AML-193 (cell line): Measurements from ENCODE around the gene CFAP157.

Experiments used
- DNase-seq, 2 experiments: peaks; one replicate each; lab custom pipeline; 2025; lab: John Stamatoyannopoulos, UW

The CFAP157 gene

DNA sequence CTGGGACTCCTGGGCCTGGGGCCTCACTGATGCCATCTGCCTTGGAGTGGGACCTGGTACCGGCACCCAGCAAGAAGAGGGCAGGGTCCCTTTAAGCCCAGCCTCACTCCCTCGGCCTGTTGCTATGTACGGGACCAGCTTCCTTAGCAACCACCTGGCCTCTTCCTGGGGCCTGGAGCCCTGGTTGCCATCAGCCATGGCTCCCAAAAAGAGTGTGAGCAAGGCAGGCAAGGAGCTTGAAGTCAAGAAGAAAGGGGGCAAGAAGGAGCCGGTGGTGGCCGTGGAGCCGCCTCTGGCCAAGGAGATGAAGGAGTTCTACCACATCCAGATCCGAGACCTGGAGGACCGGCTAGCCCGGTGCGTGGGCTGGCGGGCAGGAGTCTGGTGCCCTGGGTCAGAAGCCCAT lies at the start of gene CFAP157:
CFAP157 (plus strand) TSS at position 153 of the 406 bp plus-strand sequence; CDS start at position 197, 44 bp downstream.
- no peak for DNase-seq

DNA sequence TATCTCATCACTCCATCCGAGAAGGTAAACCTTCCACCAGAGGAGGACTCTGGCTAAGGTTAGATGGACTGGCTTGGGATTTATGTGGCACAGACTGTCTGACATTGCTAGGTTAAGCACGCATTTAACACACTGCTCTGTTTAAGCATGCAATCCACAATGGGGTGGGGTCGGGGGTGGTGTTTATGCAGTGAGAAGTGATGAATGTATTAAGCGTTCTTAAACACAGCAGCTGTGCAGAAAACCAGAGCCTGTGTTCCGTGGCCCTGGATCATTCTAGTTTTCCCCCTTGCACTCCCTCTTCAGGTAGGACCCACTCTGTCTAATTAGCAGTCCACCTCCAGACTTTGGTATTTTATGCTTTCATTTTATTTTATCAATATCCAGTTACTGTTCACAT lies 48.4 kb upstream of the CFAP157 start:
- DNase-seq, result no peak

DNA sequence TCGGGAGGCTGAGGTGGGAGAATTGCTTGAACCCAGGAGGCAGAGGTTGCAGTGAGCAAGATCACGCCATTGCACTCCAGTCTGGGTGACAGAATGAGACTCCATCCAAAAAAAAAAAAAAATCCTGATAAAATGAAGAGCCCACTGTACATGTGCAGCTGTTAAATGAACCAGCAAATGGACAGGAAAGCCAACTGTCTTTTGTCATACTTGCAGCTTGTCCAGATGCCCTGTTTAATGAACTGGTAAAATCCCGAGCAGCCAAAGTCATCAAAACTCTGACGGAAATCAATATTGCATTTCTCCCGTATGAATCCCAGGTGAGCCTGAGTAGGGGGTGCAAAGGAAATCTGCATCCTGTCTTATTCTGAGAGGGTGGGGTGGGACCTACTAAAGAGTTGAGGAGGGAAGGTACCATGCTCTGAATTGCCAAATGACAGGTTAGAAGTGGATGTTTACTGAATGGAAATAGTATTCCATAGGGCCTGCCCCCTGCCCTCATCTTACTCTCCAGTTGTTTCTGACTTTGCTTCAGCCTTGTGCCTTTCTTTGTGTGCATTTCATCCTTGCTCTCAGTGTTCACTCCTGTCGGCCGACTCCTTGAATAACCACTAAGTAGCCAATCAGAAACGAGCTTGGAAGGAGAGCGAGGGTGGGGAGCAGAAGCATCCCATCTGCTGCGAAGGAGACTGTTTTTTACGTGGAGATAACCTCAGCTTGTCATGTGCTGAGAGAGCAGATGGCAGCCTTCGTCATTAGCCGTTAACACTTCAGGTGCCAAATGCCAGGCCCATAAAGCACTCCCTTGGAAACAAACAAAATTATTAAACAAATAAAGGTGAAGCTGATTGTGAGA lies 45.7 kb upstream of the CFAP157 start:
- no peak for DNase-seq

DNA sequence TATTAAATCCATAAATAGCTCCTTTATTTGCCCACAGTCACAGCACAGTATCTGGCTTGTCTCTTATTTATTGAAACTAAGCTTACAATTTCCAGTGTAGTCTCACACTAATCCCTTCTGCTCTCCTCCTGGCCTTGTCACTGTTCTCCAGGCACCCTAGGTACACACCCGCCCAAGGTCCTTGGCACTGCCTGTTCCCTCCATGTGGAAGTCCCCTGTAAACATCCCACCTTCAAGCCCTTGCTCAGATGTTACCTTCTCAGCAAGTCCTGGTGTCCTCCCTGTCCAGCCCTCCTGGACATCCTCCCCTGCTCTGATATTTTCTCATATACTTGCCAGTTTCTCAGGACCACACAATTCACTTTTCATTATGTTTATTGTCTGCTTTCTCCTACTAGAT lies 44.2 kb upstream of the CFAP157 start:
- no peak for DNase-seq

DNA sequence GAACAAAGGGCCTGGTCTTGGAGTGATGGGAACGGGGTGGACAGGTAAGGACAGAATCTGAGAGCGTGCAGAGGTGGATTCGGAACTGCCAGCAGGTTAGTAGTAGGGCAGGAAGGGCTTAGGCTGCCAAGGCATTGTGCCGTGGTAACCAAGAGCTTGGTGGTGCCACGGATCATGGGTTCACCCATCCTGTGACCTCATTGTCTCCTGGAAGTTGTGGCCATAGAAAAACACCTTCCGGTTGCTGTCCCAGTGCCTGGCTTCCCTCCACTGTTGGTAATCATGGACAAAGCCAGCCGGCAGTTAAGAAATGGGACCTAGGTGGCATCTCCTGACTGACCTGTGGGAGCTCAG lies 42.5 kb upstream of the CFAP157 start:
- DNase-seq, result no peak

DNA sequence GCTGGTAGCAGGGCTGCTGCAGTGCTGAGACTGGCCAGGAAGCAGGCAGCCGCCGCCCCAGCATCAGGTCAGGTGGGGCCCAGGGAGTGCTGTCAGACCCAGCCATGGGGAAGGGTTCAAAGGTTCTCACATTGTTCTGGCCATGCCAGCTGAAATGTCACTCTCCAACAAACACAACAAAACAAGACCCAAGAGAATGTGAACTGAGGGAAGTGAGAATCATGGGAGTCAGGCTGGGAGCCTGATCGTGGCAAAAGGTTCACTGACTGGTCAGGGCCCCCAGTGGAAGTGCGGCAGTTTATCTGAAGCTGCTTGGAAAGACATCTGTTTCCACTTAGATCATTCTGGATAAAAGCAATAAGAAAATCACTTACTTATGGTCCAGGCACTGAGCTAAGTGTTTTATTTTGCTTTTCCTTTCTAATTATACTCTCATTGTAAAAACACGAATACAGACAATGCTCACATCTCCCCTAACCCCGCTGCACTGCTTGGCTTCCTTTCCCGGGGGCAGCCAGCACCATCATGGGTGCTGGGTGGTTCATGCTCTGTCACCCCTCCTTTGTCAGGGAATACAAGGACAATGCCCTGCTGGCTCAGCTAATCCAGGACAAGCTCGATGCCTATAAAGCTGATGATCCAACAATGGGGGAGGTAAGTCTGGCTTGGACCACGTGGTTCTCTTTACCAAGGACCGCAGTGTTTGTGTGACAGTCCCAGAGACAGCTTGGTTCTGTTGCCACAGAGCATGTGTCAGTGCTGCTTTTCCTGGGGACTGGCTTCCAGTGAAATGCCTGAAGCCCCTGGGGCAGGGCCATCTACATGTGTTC lies 41.9 kb upstream of the CFAP157 start:
- no peak for DNase-seq

DNA sequence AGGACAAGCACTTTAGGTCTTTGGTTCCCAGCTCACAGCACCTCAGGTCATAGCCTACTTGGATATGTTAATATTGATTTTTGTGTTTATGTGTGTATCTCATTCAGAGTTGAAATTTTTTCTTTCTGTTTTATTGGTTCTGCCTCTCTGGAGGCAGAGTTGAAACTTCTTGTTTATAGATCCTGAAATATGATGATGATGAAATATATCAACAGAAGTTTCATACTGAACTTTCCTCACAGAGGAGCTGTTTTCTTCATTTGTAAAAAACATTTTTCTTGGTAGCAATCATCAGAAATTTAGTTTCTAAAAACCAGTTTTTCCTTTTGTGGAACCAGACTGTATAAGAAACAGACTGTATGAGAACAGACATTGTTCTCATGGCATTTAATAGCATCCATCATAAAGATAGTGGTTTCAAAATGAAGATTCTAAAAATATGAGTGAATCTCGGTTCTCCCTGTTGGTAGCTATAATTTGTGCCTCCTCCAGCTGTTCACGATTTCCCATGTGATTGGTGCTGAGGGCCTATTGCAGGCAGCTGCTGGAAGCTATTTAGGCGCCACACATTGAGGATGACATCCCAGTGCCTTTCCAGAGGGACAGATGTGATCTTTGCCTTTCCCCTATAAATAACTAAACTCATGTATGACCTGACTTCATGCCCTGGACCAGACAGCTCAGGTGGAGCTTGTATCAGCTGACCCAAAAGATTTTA lies 39.5 kb upstream of the CFAP157 start:
- DNase-seq, result no peak

DNA sequence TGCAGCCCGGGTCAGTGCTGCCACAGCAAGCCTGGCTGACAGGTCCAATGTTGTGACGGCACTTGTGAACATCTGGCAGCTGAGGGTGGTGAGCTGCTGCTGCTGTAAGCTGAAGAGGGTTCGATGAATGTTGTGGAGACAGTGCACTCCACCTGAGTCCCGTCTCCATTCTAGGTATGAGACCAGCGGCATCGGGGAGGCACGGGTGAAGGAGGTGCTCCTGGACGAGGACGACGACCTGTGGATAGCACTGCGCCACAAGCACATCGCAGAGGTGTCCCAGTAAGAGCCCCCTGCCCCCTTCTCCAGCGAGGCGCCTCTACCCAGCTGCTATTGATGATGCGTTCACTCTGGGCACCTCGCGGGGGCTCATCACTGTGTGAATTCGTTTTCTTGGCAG lies 38.9 kb upstream of the CFAP157 start:
- no peak for DNase-seq

DNA sequence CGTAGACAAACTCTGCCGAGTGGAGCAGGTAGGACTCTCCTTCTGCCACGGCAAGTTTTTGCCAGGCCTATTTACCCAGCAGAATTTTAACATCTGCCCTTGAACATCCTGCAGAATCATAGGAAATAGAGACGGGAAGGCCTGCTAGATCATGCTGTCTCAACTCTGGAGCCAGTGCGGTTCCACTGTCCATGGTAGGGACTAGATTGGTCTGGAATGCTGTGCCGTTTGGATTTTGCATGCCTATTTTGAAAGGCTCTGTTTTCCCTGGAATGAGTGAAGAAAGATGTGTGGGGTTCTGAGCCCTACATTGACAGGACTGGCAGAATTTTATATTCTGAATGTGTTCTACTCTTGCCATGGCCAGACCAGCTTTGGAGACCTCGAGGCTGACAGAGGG lies 33.6 kb upstream of the CFAP157 start:
- no peak for DNase-seq

DNA sequence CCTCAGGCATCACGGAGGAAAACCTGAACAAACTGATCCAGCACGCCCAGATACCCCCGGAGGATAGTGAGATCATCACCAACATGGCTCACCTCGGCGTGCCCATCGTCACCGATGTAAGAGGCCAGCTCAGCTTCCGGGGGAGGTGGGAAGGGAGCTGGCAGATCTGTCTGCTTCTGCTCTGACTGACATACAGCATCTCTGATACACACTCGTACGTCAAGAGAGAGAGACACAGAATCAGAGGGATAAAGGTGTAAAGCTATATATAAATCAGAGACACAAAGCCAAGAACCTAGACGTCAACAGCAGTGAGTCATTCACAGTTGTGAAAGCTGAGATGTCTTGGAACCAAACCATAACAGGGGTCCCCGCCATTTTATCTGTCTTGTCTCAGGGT lies 30.1 kb upstream of the CFAP157 start:
- no peak for DNase-seq

DNA sequence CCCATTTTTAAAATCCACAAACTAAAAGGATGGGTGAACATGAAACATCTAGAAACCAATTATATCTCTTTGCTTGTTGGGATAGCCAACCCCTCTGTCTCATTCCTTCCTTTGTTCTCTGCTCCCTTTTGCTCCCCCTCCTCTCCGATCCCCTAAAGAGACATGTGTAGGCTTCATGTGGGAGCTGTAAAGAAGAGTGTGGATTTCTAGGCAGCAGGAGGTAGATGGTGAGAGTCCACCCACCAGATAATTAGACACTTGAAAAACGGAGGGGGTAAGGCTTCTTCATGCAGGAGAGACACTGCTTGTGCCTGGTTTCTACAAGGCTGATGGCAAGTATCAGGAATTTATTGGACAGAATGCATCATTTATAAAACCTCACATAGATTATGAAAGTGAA lies 27.3 kb upstream of the CFAP157 start:
- DNase-seq, result no peak

DNA sequence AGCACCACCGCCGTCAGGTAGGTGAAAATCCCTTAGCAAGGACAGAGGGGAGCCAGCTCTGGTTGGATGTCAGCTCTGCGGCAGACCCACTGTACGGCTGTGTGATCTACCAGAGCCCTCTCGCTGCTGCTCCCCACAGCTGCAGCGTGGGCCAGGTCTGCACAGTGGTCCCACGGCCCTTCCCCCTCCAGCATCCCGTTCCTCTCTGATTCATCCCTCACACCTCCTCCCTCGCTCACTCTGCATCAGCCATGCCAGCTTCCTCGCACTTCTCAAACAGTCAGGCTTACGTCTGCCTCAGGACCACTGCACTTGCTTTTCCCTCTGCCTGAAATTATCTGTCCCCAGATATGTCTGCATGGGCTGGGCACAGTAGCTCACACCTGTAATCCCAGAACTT lies 26.6 kb upstream of the CFAP157 start:
- DNase-seq, result no peak

DNA sequence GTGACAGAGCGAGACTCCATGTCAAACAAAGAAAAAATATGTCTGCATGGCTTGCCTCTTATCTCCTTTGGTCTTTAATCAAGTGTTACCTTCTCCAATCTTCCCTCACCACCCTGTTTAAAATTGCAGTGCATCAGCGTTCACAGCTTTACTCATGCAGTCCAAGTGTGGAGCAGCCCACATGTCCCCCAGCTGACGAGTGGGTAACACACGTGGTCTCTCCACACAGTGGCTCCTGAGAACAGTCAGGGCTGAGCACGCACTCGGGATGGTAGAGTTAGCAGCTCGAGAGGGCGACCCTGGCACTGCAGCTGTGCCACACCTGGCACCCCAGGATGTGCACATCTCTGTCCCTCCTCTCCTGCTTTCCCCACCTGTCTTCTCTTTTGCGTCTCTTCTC lies 25.9 kb upstream of the CFAP157 start:
- no peak for DNase-seq

DNA sequence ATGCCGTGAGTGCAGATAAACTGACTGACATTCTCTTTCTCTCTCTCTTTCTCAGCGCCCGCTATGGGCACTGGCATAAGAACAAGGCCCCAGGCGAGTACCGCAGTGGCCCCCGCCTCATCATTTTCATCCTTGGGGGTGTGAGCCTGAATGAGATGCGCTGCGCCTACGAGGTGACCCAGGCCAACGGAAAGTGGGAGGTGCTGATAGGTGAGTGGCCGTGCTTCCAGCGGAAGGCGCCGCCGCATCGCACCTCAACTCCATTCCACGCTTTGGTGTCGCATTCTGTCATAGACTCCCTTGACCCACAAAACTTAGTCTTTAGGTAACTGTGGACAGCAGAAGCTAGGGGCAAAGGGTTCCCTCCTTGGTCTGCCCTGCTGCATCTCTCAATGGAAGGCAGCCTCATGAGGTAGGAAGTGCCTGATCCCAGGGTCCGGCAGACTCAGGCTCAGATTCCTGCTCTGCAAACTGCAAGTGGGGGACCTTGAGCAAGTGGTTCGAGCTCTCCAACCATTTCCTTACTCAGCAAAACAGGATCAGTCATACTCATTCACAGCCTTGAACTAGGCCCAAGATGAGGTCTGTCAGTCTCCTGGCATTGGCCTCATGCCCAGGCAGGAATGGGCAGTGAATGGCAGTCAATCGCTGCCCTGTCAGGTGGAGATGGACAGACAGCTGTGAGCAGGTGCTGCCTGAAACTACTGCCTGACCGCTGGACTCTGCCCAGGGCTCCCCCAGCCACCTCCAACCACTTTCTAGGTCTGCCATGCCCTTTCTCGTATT lies 24.2 kb upstream of the CFAP157 start:
- no peak for DNase-seq

DNA sequence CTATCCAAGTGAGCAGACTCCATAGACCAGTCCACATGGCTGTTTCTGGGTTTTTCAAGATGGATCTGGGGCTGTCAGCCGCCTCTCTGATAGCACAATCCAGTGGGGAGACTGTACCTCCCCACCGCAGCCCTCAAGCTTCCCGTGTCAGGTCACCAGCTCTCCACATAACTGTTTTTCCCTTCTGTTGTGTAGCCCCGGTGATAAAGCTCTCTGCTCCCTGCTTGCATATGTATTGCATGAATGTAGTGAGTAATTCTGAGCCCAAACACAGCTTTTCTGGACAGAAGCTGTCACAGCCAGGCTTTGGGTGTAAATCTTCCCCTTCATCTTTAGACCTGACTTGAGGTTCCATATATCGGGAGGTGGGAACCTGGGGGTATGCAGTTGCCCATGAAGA lies 23.1 kb upstream of the CFAP157 start:
- DNase-seq, result no peak

DNA sequence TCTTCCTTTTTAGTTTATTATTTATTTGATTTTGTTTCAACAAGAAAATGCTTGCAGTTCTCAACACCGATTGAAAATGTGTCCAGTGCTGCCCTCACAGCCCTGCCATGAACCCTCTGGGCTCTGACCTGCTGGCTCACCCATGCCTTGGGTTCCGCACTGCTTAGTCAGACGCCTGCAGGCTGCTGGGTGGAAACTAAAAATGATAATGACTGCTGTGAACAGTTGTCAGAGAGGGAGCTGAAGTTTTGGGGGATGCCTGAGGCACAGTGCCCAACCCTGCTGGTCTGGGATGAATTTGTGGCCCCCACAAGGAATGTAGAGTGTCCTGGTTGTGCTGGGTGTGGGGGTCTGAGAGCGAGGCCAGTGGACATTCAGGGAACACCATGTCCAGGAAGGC lies 22.2 kb upstream of the CFAP157 start:
- no peak for DNase-seq

DNA sequence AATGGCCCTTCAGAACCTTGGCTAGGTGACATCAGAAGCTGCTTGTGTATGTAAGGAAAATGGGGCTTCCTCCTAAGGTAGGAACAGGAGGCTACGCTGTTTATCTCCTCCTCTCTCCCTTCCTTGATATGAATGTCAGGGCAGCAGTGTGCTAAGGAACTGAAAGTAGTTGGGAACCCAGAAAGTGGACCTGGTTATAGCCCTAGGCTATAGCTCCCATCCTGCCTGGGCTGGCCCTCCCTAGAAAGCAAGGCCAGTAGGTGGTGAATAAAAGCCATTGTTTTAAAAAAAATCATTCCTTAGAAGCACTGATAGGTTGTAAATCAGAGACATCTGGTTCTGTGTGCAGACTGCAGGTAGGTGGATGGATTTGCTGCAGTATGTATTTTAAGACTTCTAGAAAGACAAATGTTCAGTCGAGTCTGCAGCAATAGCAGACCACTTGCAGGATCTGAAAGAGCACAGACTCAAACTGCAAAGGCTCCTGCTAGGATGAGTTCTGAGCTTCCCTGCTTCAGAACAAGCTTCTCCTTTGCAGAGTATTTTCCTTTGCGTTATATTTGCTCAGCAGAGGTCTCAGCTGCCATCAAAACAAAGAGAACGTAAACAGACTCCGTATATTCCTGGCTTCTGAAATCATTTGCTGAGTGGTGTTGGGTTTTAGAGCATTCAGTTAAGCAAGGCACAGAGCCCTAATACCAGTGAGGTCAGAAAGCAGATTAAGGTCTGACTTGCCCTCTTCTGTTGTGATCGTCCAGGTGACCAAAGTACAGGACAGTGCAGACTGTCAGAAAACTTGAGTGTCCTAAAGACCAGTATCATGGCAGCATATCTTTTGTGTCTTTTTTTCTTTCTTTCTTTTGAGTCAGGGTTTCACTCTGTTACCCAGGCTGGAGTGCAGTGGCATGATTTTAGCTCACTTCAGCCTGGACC lies 20.1 kb upstream of the CFAP157 start:
- DNase-seq, result no peak

DNA sequence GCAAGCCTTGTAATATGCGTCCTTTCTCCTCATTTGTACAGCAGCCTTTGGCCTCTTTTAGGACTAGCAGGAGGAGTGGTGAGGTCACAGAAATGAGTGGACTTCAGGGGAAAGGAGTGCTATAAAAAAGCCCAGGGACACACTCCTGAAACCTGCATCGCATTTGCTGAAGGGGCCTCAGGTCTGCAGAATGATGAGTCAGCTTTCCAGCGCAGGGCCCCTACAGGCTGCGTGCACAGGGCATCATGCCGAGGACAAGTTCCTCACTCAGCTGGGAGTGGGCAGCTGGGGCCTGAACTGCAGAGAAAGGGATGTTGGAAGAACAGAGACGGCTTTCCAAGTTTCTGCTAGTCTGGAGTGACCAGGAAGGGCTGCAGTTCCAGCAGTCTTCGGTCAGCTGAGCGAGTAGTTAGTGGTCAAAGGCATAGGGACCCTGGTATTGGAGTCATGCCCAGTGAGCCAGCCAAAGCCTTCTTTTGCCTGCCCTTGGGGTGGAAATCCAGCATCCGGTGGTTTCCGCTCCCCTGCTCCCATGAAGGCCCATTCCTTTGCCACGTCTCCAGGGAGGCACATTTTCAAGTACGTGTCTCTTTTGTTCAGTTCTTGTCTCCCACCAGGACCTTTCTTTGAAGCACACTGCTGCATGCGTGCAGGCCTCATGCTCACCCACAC lies 17.3 kb upstream of the CFAP157 start:
- no peak for DNase-seq

DNA sequence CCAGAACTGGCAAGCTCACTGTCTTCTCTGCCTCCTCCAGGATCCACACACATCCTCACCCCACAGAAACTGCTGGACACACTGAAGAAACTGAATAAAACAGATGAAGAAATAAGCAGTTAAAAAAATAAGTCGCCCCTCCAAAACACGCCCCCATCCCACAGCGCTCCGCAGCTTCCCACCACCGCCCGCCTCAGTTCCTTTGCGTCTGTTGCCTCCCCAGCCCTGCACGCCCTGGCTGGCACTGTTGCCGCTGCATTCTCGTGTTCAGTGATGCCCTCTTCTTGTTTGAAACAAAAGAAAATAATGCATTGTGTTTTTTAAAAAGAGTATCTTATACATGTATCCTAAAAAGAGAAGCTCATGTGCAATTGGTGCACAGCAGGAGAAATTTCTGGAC lies 16.1 kb upstream of the CFAP157 start:
- DNase-seq, result no peak

DNA sequence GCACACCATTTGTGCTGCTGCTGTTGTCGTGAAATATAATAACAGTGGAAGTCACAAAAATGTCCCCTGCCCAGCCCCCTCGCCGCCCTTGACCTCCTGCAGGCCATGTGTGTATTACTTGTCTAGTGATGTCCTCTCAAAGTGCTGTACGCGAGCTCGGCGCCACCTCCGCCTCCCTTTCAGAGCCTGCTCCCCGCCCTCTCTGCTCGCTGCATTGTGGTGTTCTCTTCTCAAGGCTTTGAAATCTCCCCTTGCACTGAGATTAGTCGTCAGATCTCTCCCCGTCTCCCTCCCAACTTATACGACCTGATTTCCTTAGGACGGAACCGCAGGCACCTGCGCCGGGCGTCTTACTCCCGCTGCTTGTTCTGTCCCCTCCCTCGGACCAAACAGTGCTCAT lies 14.7 kb upstream of the CFAP157 start:
- no peak for DNase-seq
